Stimulated activated naive CD4-positive, alpha-beta T cell (primary cell): ENCODE data around the gene ALDH2.
"Not testable (repeated sequence)": the region's sequence is repeated elsewhere in the genome, so short reads cannot be mapped to it uniquely, and the experiment has no call there.

ENCODE experiments used
- DNase-seq, 6 experiments: peaks; one replicate each; lab custom pipeline; 2025; lab: John Stamatoyannopoulos, UW

Gene ALDH2

GRCh38 chr12:111789779-111790178 lies 23.0 kb downstream of the ALDH2 start:
- no peak for DNase-seq

DNA sequence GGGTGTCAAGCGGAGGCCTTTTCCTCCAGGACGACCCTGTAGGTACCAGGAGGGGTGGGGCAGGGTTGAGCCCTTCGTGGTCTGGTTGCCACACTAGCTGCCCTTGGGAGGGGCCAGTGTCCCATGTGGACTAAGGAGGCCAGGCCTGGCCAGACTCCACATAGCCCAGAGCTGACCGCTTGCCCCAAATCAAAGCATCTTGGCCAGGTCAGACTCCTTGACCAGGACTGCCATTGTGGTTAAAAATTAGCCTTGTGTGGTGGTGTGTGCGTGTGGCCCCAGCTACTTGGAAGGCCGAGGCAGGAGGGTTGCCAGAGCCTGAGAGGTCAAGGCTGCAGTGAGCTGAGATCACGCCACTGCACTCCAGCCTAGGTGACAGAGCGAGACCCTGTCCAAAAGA lies 24.8 kb downstream of the ALDH2 start:
- no peak for DNase-seq

DNA sequence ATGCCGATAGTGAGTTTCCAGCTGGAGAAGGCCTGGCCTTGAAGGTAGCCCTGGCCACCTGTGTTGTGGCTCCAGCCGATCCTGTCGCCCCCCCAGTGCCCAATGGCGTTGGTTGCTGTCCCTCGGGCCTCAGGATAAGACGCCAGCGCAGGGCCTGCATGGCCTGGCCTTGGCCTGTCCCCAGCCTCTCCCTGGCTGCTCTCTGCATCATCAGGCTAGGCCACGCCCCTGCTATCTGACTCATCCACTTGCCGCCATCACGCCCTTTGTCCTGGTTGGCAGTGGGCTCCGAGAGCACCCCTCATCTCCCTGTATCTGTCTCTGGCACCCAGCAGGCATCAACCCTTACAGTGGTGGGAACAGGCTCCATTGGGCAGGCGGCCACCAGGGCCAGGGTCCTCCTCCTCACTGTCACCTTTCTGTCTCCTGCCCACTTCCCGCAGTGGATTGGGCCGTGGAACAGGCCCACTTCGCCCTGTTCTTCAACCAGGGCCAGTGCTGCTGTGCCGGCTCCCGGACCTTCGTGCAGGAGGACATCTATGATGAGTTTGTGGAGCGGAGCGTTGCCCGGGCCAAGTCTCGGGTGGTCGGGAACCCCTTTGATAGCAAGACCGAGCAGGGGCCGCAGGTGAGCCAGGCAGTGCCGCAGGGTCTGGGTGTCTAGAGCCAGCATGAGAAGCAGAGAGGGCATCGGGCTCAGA lies 25.6 kb downstream of the ALDH2 start:
- DNase-seq: no peak

DNA sequence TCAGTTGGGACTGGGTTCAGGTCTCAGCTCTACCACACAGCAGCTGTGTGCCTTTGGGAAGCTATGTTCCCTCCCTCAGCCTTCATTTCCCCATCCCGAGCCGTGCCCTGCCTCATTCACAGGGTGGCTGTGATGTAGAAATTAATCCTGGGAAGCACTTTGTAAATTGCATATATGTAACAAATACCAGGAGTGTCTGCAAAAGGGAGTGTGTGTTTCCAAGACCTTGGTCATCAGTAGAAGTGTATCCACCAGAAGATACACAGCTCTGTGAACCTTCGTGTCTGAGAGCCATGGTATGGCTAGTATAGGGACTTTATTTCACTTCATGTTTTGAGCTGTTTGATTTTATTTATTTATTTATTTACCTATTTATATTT lies 26.1 kb downstream of the ALDH2 start:
- no peak for DNase-seq

DNA sequence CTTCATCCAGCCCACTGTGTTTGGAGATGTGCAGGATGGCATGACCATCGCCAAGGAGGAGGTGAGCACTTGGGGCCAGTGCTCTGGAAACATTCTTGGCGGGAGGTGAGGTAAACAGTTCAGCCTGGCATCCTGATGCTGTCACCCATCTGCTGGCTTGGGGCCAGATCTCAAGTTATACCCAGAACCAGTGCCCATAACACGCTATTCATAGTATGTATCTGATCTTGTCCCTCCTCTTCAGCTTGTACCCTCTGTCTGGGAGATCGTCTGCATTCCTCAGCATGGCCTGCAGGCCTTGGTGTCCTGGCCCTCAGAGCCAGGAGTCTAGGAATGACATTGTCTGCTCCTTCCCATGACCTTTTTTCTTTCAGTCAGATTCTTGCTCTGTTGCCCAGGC lies 31.4 kb downstream of the ALDH2 start:
- DNase-seq: no peak

- no peak for DNase-seq
Observed at GRCh38 chr12:111799758-111800157, 33.0 kb downstream of the ALDH2 start.

- no peak for DNase-seq
Observed at GRCh38 chr12:111803038-111803626, 36.4 kb downstream of the ALDH2 start.

DNA sequence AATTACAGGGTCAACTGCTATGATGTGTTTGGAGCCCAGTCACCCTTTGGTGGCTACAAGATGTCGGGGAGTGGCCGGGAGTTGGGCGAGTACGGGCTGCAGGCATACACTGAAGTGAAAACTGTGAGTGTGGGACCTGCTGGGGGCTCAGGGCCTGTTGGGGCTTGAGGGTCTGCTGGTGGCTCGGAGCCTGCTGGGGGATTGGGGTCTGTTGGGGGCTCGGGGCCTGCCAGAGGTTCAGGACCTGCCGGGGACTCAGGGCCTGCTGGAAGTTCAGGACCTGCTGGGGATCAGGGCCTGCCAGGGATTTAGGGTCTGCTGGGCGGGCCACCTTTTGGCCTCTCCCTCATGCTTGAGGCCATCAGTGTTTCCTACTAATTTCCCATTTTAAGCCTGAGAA lies 37.1 kb downstream of the ALDH2 start:
- DNase-seq: no peak

DNA sequence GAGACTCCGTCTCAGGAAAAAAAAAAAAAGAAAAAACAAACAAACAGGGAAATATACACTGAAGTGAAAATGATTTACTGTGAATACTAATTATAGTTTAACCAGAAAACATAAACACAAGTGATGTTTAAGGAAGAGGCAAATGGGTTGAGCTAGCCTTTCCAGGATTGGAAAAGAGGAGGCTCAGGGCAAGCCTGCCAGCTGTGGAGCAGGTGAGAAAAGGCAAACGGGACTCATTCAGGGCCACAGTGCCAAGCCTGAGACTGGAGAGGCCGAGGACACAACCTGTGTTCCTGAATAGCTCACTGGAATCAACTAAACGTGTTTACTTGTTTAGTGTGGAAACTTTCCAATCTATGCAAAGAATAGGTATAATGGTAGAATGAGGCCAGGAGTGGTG lies 39.6 kb downstream of the ALDH2 start:
- DNase-seq: no peak

- DNase-seq: no peak
Observed at GRCh38 chr12:111807232-111807631, 40.5 kb downstream of the ALDH2 start.

GRCh38 chr12:111812881-111813741 lies 46.4 kb downstream of the ALDH2 start:
- peak; percentile 21 to 58 (median 36) for DNase-seq

DNA sequence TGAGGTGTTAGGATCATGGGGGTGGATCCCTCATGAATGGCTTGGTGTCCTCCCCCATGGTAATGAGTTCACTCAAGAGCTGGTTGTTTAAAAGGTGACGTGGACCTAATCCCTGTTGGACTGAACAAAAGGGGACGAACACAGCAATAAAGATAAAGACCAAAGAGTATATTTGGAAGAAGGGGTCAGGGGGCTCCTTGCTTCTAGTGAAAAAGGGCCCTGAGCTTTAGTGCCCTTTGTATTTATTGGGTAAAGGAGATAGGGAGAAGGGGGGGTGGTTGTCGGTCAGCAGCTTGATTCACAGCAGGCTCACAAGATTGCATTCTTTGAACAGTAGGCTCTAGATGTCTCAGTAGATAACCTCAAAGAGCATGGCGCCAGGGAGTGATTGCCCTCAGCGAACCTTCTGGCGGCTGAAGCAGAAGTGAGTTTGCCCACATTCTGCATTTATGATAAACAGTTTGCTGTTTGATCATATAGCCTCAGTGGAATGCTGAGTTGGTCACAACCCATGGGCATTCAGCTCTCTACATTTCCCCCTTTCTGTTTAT lies 49.4 kb downstream of the ALDH2 start:
- DNase-seq: no peak

- DNase-seq: not testable (repeated sequence)
Observed at GRCh38 chr12:111816898-111817297, 50.2 kb downstream of the ALDH2 start.

DNA sequence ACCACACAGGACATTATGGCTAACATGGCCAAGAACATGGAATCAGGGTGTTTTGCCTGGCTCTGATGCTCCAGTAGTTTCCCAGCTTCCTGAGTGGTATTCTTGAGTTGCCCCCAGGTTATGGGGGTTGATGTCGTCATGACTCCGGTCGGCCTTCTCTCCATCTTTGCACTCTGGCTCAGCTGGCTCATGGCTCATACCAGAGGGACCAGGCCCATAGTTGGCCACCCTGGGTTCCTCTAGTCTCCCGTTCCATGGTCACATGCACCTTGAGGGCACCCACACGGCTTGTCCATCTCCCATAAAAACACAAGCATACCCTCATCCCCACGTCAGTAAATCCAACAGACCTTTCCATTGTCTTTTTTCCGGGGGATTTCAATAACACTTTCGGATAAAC lies 51.6 kb downstream of the ALDH2 start:
- DNase-seq: no peak

- DNase-seq: no peak
Observed at GRCh38 chr12:111819191-111820158, 52.7 kb downstream of the ALDH2 start.

DNA sequence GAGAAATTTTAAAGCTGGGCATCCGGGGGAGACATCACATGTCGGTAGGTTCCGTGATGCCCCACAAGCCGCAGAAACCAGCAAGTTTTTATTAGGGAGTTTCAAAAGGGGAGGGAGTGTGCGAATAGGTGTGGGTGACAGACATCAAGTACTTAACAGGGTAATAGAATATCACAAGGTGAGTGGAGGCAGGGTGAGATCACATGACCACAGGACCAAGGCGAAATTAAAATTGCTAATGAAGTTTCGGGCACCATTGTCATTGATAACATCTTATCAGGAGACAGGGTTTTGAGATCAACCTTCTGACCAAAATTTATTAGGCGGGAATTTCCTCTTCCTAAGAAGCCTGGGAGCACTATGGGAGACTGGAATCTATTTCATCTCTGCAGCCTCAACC lies 54.1 kb downstream of the ALDH2 start:
- not testable (repeated sequence) for DNase-seq

DNA sequence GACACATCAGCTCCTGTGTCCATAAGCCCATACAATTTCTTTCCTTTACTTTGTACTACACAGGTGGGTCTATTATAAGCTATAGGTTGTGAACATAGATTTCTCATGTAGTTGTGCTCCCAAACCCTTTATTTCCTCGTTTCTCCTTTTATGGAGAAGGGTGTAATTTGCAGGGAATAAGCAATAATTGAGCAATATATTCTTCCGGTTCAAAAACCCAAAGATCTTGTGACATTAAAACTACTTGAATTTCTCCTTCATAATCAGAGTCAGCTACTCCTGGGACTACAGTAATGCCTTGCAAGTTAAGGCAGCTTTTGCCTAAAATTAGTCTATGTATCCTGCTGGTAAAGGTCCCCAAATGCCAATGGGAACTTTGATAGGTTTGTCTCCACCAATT lies 56.2 kb downstream of the ALDH2 start:
- DNase-seq: no peak

DNA sequence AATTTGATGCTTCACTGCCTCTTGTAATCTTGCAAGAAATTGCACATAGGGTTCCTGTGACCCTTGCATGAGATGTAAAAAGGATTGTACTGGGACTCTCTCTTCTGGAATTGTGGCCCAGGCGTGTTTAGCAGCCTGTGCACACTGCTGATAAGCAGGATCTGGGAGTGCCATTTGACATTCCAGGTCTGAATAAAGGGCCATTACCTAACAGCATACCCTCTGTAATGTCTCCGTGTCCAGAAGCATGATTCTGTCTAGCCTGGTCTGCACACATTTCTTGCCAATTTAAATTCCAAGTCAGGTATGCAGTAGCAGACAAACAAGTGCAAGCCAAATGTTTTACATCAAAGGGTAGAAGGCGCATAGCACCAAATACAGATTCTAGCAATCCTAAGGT lies 57.2 kb downstream of the ALDH2 start:
- no peak for DNase-seq

DNA sequence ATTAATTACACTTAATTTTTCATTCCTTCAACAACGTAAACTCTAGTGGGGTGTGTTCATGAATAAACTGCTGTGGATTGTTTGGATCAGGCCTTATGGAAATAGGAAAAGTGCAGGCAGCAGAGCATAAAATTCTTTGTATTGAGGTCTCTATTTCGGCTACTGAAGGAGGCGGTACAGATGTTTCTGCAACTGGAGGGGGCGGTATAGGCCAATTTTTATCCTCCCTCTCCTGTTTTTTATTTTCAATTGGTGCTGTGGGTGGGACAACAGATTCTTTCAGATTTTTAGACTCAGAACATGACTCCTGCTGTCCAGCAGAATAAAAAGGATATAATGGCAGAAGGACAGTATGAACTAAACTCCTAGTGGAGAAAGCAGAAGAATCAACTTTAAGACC lies 57.6 kb downstream of the ALDH2 start:
- DNase-seq: peak in 2 of 6 experiments; percentile 3 to 15

GRCh38 chr12:111825509-111825908 lies 58.8 kb downstream of the ALDH2 start:
- DNase-seq: no peak

DNA sequence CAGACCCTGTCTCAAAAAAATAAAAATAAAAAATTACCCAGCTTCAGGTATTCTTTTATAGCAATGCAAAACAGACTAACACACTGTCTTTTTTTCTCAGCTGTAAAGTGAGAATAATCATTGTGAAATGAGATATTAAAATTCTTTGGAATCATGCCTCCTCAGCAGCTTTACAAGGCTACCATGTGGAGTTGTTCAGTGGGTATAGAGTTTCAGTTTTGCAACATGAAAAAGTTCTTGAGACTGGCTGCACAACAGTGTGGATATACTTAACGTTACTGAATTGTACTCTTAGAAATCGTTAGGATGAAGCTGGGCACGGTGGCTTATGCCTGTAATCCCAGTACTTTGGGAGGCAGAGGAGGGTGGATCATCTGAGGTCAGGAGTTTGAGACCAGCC lies 59.6 kb downstream of the ALDH2 start:
- DNase-seq: no peak

DNA sequence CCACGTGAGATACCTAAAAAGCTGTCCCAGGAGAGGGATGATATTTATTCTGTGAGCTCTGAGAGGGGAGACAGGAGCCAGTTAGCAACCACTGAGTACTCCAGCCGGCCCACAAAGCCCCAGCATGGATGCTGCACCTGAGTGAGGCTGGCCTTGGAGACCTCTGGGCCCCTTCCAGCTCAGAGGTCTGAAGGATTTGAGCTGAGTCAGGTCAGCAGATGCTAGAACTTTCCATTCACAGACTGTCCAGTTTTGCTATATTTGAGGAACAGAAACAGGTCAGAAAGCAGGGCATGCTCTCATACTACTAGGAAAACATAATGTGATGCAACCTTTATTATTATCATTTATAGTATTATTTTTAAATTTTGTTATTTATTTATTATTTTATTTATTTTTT lies 60.3 kb downstream of the ALDH2 start:
- DNase-seq: no peak
